Stimulated activated CD4-positive, alpha-beta T cell treated with anti-CD3 and anti-CD28 coated beads, Interleukin-4, amount 100 ng/mL, for 24 hours (primary cell): ENCODE measurements around the gene MTA3.
"Not testable (repeated sequence)": the region's sequence is repeated elsewhere in the genome, so short reads cannot be mapped to it uniquely, and the experiment has no call there.

Source experiments
- DNase-seq: peaks from one replicate; pipeline ENCODE4 v3.0.0-alpha.2; 2020

MTA3 gene

GRCh38 chr2:42673989-42674579 lies 105.7 kb downstream of the MTA3 start:
- no peak for DNase-seq

- DNase-seq: no peak
Observed at GRCh38 chr2:42675815-42676214, 107.4 kb downstream of the MTA3 start.

GRCh38 chr2:42685303-42685702 lies 116.9 kb downstream of the MTA3 start:
- DNase-seq: no peak

- DNase-seq: no peak
Observed at GRCh38 chr2:42693013-42693615, 124.7 kb downstream of the MTA3 start.

- no peak for DNase-seq
Observed at GRCh38 chr2:42693688-42694479, 125.5 kb downstream of the MTA3 start.

- DNase-seq: no peak
Observed at GRCh38 chr2:42696987-42697386, 128.6 kb downstream of the MTA3 start.

- no peak for DNase-seq
Observed at GRCh38 chr2:42698940-42699339, 130.5 kb downstream of the MTA3 start.

GRCh38 chr2:42706836-42707235 lies 138.4 kb downstream of the MTA3 start:
- DNase-seq: no peak

- no peak for DNase-seq
Observed at GRCh38 chr2:42708179-42708578, 139.7 kb downstream of the MTA3 start.

- DNase-seq: no peak
Observed at GRCh38 chr2:42711896-42712295, 143.5 kb downstream of the MTA3 start.

GRCh38 chr2:42712934-42713333 lies 144.5 kb downstream of the MTA3 start:
- no peak for DNase-seq

GRCh38 chr2:42713920-42714319 lies 145.5 kb downstream of the MTA3 start:
- DNase-seq: no peak

GRCh38 chr2:42714686-42715085 lies 146.3 kb downstream of the MTA3 start:
- no peak for DNase-seq

- DNase-seq: no peak
Observed at GRCh38 chr2:42721898-42722297, 153.5 kb downstream of the MTA3 start.

GRCh38 chr2:42722320-42723190 lies 154.1 kb downstream of the MTA3 start:
- DNase-seq: no peak

- DNase-seq: no peak
Observed at GRCh38 chr2:42723465-42723864, 155.0 kb downstream of the MTA3 start.

GRCh38 chr2:42724886-42725285 lies 156.5 kb downstream of the MTA3 start:
- DNase-seq: no peak

GRCh38 chr2:42725657-42726056 lies 157.2 kb downstream of the MTA3 start:
- no peak for DNase-seq

GRCh38 chr2:42726680-42727079 lies 158.2 kb downstream of the MTA3 start:
- no peak for DNase-seq

- DNase-seq: not testable (repeated sequence)
Observed at GRCh38 chr2:42731316-42731715, 162.9 kb downstream of the MTA3 start.

- DNase-seq: no peak
Observed at GRCh38 chr2:42733852-42734251, 165.4 kb downstream of the MTA3 start.

- no peak for DNase-seq
Observed at GRCh38 chr2:42736598-42737322, 168.3 kb downstream of the MTA3 start.

- DNase-seq: no peak
Observed at GRCh38 chr2:42741140-42741539, 172.7 kb downstream of the MTA3 start.
